ENCODE data around the gene TFPT. TPM values are rescaled to one million over a fixed set of nuclear protein-coding genes. Genes with fewer than 3 reads are reported as not detected.

TFPT gene
- polyA plus RNA-seq, 1 experiment = 18.8 TPM

GRCh38 chr19:54158812-54159351, 43.4 kb upstream of the TFPT start:
- CTCF ChIA-PET = interaction anchor here (0.7 to 1.6 kb wide), 4 partner anchors 10 to 73 kb away, joined by 3 to 7 read pairs (median 5); partner anchors contain the start of gene TMC4
- Histone ChIP-seq H3K36me3 (ENCODE audit: control insufficient read depth, insufficient read depth, low read length) (peaks cover 20% of the 10 kb centered on the region), H3K27me3 (ENCODE audit: control insufficient read depth, insufficient read depth, low read length) (no peaks in the 10 kb centered on the region), H3K4me3 (ENCODE audit: low read depth, low read length) (peak overlapping the region; percentile 62)
- TF ChIP-seq CTCF (IDR thresholded peaks at IDR 0.05; ENCODE audit: insufficient read depth, low read depth, low read length) = no peak
- POLR2A ChIA-PET = interaction anchor here (0.6 to 1.8 kb wide), 3 partner anchors 22 to 331 kb away, joined by 3 to 7 read pairs (median 3); partner anchors contain the start of genes CNOT3 and MBOAT7
- no peak for DNase-seq (ENCODE audit: low read depth)

GRCh38 chr19:54156953-54157352, 41.5 kb upstream of the TFPT start:
- DNase-seq (ENCODE audit: low read depth) = no peak
- Histone ChIP-seq H3K27me3 (ENCODE audit: control insufficient read depth, insufficient read depth, low read length) (no peaks in the 10 kb centered on the region), H3K4me3 (ENCODE audit: low read depth, low read length) (no peak overlapping the region), H3K36me3 (ENCODE audit: control insufficient read depth, insufficient read depth, low read length) (peaks cover 34% of the 10 kb centered on the region)
- ChIA-PET CTCF (interaction anchor here (1.2 to 2.1 kb wide), 2 partner anchors 11 to 14 kb away, joined by 4 to 5 read pairs; no protein-coding TSS in a partner anchor), POLR2A (interaction anchor here (0.6 kb wide), 1 partner anchor 20 kb away, joined by 3 read pairs; no protein-coding TSS in a partner anchor)
- TF ChIP-seq CTCF (IDR thresholded peaks at IDR 0.05; ENCODE audit: insufficient read depth, low read depth, low read length) = no peak

GRCh38 chr19:54156490-54156889, 41.0 kb upstream of the TFPT start:
- Histone ChIP-seq H3K4me3 (ENCODE audit: low read depth, low read length) (no peak overlapping the region), H3K36me3 (ENCODE audit: control insufficient read depth, insufficient read depth, low read length) (peaks cover 35% of the 10 kb centered on the region), H3K27me3 (ENCODE audit: control insufficient read depth, insufficient read depth, low read length) (no peaks in the 10 kb centered on the region)
- ChIA-PET POLR2A (interaction anchor here (0.6 kb wide), 1 partner anchor 19 kb away, joined by 3 read pairs; no protein-coding TSS in a partner anchor), CTCF (interaction anchor here (1.2 to 2.1 kb wide), 2 partner anchors 12 to 14 kb away, joined by 4 to 5 read pairs; no protein-coding TSS in a partner anchor)
- no peak for TF ChIP-seq CTCF (IDR thresholded peaks at IDR 0.05; ENCODE audit: insufficient read depth, low read depth, low read length)
- no peak for DNase-seq (ENCODE audit: low read depth)

- no peak for TF ChIP-seq CTCF (IDR thresholded peaks at IDR 0.05; ENCODE audit: insufficient read depth, low read depth, low read length)
- POLR2A ChIA-PET = no interaction called here
- CTCF ChIA-PET = interaction anchor here (0.6 to 2.1 kb wide), 2 partner anchors 11 to 13 kb away, joined by 3 to 5 read pairs; no protein-coding TSS in a partner anchor
- H3K4me3 ChIP-seq (ENCODE audit: low read depth, low read length) = no peak overlapping the region
- no peaks in the 10 kb centered on the region for H3K27me3 ChIP-seq (ENCODE audit: control insufficient read depth, insufficient read depth, low read length)
- DNase-seq (ENCODE audit: low read depth) = no peak
- H3K36me3 ChIP-seq (ENCODE audit: control insufficient read depth, insufficient read depth, low read length) = peaks cover 40% of the 10 kb centered on the region
These were observed 40.2 kb upstream of the TFPT start for GRCh38 chr19:54155694-54156093.

- no peak overlapping the region for H3K4me3 ChIP-seq (ENCODE audit: low read depth, low read length)
- ChIA-PET POLR2A (no interaction called here), CTCF (no interaction called here)
- no peak for TF ChIP-seq CTCF (IDR thresholded peaks at IDR 0.05; ENCODE audit: insufficient read depth, low read depth, low read length)
- no peak for DNase-seq (ENCODE audit: low read depth)
- H3K36me3 ChIP-seq (ENCODE audit: control insufficient read depth, insufficient read depth, low read length) = peaks cover 46% of the 10 kb centered on the region
- H3K27me3 ChIP-seq (ENCODE audit: control insufficient read depth, insufficient read depth, low read length) = no peaks in the 10 kb centered on the region
These were observed 39.3 kb upstream of the TFPT start for GRCh38 chr19:54154603-54155345.
